IPS-11a (cell line): ENCODE measurements around the gene ASTE1.
"Not testable (repeated sequence)": the region's sequence is repeated elsewhere in the genome, so short reads cannot be mapped to it uniquely, and the experiment has no call there.

Experiments
- H3K4me3 ChIP-seq: one replicate; pipeline ENCODE4 v1.5.1; 2013; ENCODE audit warnings: low read depth, low read length, control low read depth

Gene ASTE1

GRCh38 chr3:131026321-131027151 lies at the start of gene ASTE1, which contains the start of gene NEK11:
Gene ASTE1 (minus strand): TSS chr3:131026825. CDS start chr3:131025306, 1,519 bp downstream.
Gene NEK11 (plus strand): TSS chr3:131026877. CDS start chr3:131029709, 2,832 bp downstream.
- peak within 1 kb of the TSS; percentile 74 for H3K4me3 ChIP-seq

- H3K4me3 ChIP-seq: no peak overlapping the region
Observed at GRCh38 chr3:131075632-131076328, 49.2 kb upstream of the ASTE1 start.

GRCh38 chr3:131072845-131073244 lies 46.2 kb upstream of the ASTE1 start:
- H3K4me3 ChIP-seq: no peak overlapping the region

GRCh38 chr3:131072099-131072559 lies 45.5 kb upstream of the ASTE1 start:
- H3K4me3 ChIP-seq: no peak overlapping the region

GRCh38 chr3:131067983-131068382 lies 41.4 kb upstream of the ASTE1 start:
- H3K4me3 ChIP-seq: no peak overlapping the region

- no peak overlapping the region for H3K4me3 ChIP-seq
Observed at GRCh38 chr3:131053043-131053859, 26.6 kb upstream of the ASTE1 start.

GRCh38 chr3:131050001-131050400 lies 23.4 kb upstream of the ASTE1 start:
- H3K4me3 ChIP-seq: no peak overlapping the region

GRCh38 chr3:131048030-131048429 lies 21.4 kb upstream of the ASTE1 start:
- H3K4me3 ChIP-seq: no peak overlapping the region

- no peak overlapping the region for H3K4me3 ChIP-seq
Observed at GRCh38 chr3:131047582-131047981, 21.0 kb upstream of the ASTE1 start.

- not testable (repeated sequence) for H3K4me3 ChIP-seq
Observed at GRCh38 chr3:131042271-131042985, 15.8 kb upstream of the ASTE1 start.

GRCh38 chr3:131038326-131038725 lies 11.7 kb upstream of the ASTE1 start:
- H3K4me3 ChIP-seq: no peak overlapping the region

GRCh38 chr3:131036986-131037385 lies 10.4 kb upstream of the ASTE1 start:
- no peak overlapping the region for H3K4me3 ChIP-seq

GRCh38 chr3:131036200-131036816 lies 9.7 kb upstream of the ASTE1 start:
- no peak overlapping the region for H3K4me3 ChIP-seq

- no peak overlapping the region for H3K4me3 ChIP-seq
Observed at GRCh38 chr3:131033480-131034080, 7.0 kb upstream of the ASTE1 start.

- H3K4me3 ChIP-seq: no peak overlapping the region
Observed at GRCh38 chr3:131031660-131032059, 5.0 kb upstream of the ASTE1 start.

- no peak overlapping the region for H3K4me3 ChIP-seq
Observed at GRCh38 chr3:131028844-131029243, 2.2 kb upstream of the ASTE1 start.

- no peak overlapping the region for H3K4me3 ChIP-seq
Observed at GRCh38 chr3:131025539-131025938, 1.1 kb downstream of the ASTE1 start.

- H3K4me3 ChIP-seq: no peak overlapping the region
Observed at GRCh38 chr3:131020122-131020693, 6.4 kb downstream of the ASTE1 start.

- no peak overlapping the region for H3K4me3 ChIP-seq
Observed at GRCh38 chr3:131018970-131019369, 7.7 kb downstream of the ASTE1 start.
